Activated CD8-positive, alpha-beta T cell treated with anti-CD3 and anti-CD28 coated beads for 36 hours (primary cell): ENCODE data around the gene PTPN18. TPM values are rescaled to one million over a fixed set of nuclear protein-coding genes. Genes with fewer than 3 reads are reported as not detected.

ENCODE experiments used
- ATAC-seq: fragments of 200-7000 bp; cut with Tn5 transposase; one replicate; pipeline ENCODE4 v1.10.0; 2021; ENCODE audit warnings: mild to moderate bottlenecking, moderate library complexity
- CTCF ChIA-PET: fragments of 350-600 bp; sonication (Branson Sonifier 250); formaldehyde crosslinking; loops from one replicate; lab custom pipeline; 2021; ENCODE audit warnings: antibody characterized with exemption; lab: Charles Lee
- POLR2A ChIA-PET: fragments of 350-600 bp; sonication (Branson Sonifier 250); formaldehyde crosslinking; loops from one replicate; lab custom pipeline; 2021; ENCODE audit warnings: antibody characterized with exemption; lab: Charles Lee
- DNase-seq: peaks from one replicate; pipeline ENCODE4 v3.0.0-alpha.2; 2020
- H3K27ac Mint-ChIP-seq: one replicate; pipeline ENCODE4 v1.8.0; 2021; ENCODE audit warnings: mild to moderate bottlenecking, mixed read lengths
- H3K27me3 Mint-ChIP-seq: one replicate; pipeline ENCODE4 v1.8.0; 2021; ENCODE audit warnings: mixed read lengths
- H3K36me3 Mint-ChIP-seq: one replicate; pipeline ENCODE4 v1.8.0; 2021; ENCODE audit warnings: low read depth, mixed read lengths
- H3K4me1 Mint-ChIP-seq: one replicate; pipeline ENCODE4 v1.8.0; 2021; ENCODE audit warnings: low read depth, mixed read lengths
- H3K4me3 Mint-ChIP-seq: one replicate; pipeline ENCODE4 v1.8.0; 2021; ENCODE audit warnings: mild to moderate bottlenecking, moderate library complexity, mixed read lengths
- H3K9me3 Mint-ChIP-seq: one replicate; pipeline ENCODE4 v1.8.0; 2021; ENCODE audit warnings: mixed read lengths
- intact Hi-C: fragments of 100-400 bp; cut with micrococcal nuclease; formaldehyde crosslinking; loops from one replicate; pipeline ENCODE4 v1.10.0; 2022
- total RNA-seq, 2 experiments: library from RNA; stranded (reverse); gene quantifications; one replicate each; pipeline ENCODE4 v1.2.3, GENCODE V29; 2021
- TF ChIP-seq, protein P1 (sequence below): fragments of 200-600 bp; IDR thresholded peaks from one replicate; pipeline ENCODE4 v1.8.0; 2022; ENCODE audit warnings: antibody characterized with exemption, mild to moderate bottlenecking

The PTPN18 gene
- total RNA-seq, 2 experiments from 2014 or later = 32.9 to 35.4 TPM

DNA sequence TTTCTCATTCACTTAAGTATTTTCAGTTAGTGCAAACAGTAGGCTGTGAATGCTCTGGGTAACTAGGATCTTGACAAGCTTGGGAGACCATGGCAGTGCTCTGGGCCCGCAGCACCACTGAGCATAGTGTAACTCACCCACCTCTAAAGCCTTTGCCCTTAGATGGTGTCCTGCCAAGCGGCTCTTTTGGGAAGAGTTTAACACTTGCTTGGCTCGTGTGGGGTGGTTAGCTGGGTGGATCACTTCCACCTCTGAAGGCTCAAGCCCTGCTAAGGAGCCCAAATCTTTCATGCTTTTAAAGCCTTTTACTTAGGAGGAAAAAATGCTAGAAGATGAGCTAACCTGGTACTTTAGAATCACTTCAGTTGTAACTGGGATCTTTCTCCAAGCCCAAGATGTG lies 33.9 kb downstream of the PTPN18 start:
- Mint-ChIP-seq H3K9me3 (no peaks in the 10 kb centered on the region), H3K36me3 (no peaks in the 10 kb centered on the region), H3K4me1 (peaks cover 11% of the 10 kb centered on the region), H3K27me3 (peaks cover 11% of the 10 kb centered on the region), H3K4me3 (no peak overlapping the region), H3K27ac (no peak overlapping the region)
- CTCF ChIA-PET = interaction anchor here (2.8 kb wide), 1 partner anchor 17 kb away, joined by 9 read pairs; no protein-coding TSS in a partner anchor
- DNase-seq (no peak), ATAC-seq (no peak)
- POLR2A ChIA-PET = interaction anchor here (0.6 to 1.5 kb wide), 4 partner anchors 10 to 44 kb away, joined by 3 read pairs; no protein-coding TSS in a partner anchor
- TF ChIP-seq, protein P1, sequence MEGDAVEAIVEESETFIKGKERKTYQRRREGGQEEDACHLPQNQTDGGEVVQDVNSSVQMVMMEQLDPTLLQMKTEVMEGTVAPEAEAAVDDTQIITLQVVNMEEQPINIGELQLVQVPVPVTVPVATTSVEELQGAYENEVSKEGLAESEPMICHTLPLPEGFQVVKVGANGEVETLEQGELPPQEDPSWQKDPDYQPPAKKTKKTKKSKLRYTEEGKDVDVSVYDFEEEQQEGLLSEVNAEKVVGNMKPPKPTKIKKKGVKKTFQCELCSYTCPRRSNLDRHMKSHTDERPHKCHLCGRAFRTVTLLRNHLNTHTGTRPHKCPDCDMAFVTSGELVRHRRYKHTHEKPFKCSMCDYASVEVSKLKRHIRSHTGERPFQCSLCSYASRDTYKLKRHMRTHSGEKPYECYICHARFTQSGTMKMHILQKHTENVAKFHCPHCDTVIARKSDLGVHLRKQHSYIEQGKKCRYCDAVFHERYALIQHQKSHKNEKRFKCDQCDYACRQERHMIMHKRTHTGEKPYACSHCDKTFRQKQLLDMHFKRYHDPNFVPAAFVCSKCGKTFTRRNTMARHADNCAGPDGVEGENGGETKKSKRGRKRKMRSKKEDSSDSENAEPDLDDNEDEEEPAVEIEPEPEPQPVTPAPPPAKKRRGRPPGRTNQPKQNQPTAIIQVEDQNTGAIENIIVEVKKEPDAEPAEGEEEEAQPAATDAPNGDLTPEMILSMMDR = no peak
- intact Hi-C loops = no loop called here

DNA sequence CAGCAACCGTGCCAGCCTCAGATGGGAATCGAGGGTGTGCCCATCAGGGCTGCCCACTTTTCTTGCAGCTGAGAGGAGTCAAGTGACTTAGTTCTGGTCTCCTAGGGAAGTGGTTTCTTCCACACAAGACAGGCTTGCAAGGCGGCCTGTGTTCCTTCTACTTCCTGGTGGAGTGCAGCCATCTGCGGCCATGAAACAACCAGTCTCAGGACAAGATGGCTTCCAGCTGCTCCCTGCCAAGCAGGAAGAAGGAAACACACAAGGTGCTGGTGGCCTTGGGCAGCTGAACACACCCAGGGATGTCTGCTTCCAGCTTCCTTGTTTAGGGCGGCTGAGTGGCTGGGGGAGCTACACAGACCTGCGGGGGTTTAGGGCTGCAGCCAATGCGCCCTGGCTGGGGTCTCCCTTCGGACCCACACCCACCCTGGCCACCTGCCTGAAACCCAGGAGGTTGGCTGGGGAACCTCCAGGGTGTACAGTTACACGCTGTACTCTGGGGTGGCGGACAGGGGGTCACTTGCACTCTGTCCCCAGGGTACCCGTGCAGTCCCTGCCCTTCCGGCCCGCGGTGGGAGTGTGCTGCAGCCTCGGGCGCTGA lies 34.7 kb downstream of the PTPN18 start:
- peak overlapping the region; percentile 86 for H3K27ac Mint-ChIP-seq
- ChIA-PET POLR2A (interaction anchor here (0.6 to 1.4 kb wide), 5 partner anchors 10 to 682 kb away, joined by 3 to 4 read pairs (median 3); partner anchors contain the start of gene PTPN18), CTCF (interaction anchor here (1.0 to 2.8 kb wide), 3 partner anchors 17 to 52 kb away, joined by 3 to 9 read pairs (median 8); no protein-coding TSS in a partner anchor)
- H3K4me1 Mint-ChIP-seq = peaks cover 11% of the 10 kb centered on the region
- H3K4me3 Mint-ChIP-seq = peak overlapping the region; percentile 77
- peaks cover 11% of the 10 kb centered on the region for H3K27me3 Mint-ChIP-seq
- intact Hi-C loops = no loop called here
- no peak for DNase-seq
- ATAC-seq = peak; percentile 6
- no peaks in the 10 kb centered on the region for H3K9me3 Mint-ChIP-seq
- no peaks in the 10 kb centered on the region for H3K36me3 Mint-ChIP-seq
- TF ChIP-seq, protein P1 = no peak

DNA sequence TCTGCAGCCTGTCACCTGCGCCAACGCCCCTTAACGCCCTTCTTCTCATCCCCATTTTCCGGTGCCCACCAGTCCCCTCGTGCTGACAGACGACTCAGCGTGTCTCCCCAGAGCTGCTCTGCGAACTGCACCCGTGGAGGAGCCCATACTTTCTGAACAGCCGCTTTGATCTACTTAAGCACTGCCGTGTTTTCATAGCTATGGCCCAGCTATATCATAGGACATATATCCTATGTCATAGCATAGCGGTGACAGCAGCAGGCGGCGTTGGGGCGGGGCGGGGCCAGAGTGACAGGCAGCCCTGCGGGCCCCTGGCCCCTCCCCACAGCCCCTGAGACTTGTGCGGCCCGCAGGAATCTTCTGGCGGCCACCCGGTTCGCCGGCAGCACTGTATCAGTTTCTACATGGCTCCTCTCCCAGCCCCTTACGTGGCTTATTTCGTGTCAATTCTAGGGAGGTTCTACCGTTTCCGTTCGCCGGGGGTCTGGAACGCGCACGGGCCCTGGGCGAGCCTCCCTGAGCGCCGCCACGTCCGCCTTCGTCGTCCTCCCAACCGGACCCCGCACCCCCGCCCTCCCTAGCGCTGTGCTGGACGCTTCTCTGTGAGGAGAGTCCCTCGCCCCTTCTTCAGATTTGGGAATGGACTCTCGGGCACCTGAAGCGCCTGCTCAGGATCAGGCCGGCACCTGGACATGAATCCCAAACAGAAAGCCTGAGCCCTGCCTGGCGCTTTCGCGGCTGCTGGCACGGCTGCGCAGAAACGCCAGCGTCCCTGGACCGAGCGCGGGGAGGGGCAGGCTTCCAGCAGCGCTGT lies 35.4 kb downstream of the PTPN18 start:
- ATAC-seq (peak; percentile 99), DNase-seq (peak; percentile 90)
- peak overlapping the region; percentile 77 for H3K4me3 Mint-ChIP-seq
- peaks cover 11% of the 10 kb centered on the region for H3K4me1 Mint-ChIP-seq
- TF ChIP-seq, protein P1 = no peak
- H3K27me3 Mint-ChIP-seq = peaks cover 14% of the 10 kb centered on the region
- H3K36me3 Mint-ChIP-seq = no peaks in the 10 kb centered on the region
- peak overlapping the region; percentile 86 for H3K27ac Mint-ChIP-seq
- POLR2A ChIA-PET = interaction anchor here (0.6 to 1.4 kb wide), 4 partner anchors 18 to 682 kb away, joined by 3 to 4 read pairs (median 3); partner anchors contain the start of gene PTPN18
- no peaks in the 10 kb centered on the region for H3K9me3 Mint-ChIP-seq
- CTCF ChIA-PET = interaction anchor here (0.6 to 1.0 kb wide), 3 partner anchors 18 to 257 kb away, joined by 3 to 8 read pairs (median 3); no protein-coding TSS in a partner anchor
- intact Hi-C loops = no loop called here

DNA sequence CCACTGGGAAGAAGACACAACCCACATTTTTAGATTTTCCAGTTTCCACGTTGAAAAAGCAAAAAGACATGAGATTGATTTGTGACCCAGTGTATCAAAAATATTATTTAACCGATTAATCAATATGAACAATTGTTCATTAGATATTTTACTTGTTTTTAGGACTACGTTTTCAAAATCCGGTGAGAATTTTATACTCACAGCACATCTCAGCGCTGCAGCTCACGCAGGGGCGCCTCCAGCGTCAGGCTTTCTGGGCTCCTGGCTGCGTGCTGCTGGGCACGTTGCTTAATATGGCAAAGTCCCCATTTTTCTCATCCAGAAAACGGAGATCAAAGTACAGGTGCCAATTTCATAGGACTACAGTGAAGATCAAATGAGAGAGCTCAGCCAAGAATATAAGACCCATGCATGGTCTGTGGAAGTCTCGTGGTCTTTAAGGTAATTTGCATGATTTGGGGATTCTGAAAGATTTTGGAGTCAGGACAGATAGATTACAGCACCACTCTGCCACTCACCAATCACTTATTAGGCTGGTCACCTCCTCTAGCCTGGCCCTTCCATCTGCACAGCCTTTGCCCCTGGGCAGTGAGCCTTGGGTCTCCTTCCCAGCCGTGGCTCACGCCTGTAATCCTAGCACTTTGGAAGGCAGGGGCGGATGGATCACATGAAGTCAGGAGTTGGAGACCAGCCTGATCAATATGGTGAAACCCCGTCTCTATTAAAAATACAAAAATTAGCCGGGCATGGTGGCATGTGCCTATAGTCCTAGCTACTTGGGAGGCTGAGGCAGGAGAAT lies 36.2 kb downstream of the PTPN18 start:
- Mint-ChIP-seq H3K36me3 (no peaks in the 10 kb centered on the region), H3K4me1 (peaks cover 11% of the 10 kb centered on the region), H3K9me3 (no peaks in the 10 kb centered on the region), H3K4me3 (peak overlapping the region; percentile 77), H3K27ac (peak overlapping the region; percentile 57), H3K27me3 (peaks cover 15% of the 10 kb centered on the region)
- DNase-seq = peak; percentile 42
- CTCF ChIA-PET = no interaction called here
- no peak for ATAC-seq
- POLR2A ChIA-PET = interaction anchor here (0.6 to 1.4 kb wide), 2 partner anchors 19 to 336 kb away, joined by 3 to 4 read pairs; no protein-coding TSS in a partner anchor
- TF ChIP-seq, protein P1 = no peak
- intact Hi-C loops = no loop called here
